H1 (cell line): ENCODE data around the gene YOD1. TPM values are rescaled to one million over a fixed set of nuclear protein-coding genes. Genes with fewer than 3 reads are reported as not detected.

Experiments
- CTCF ChIA-PET: fragments of 300-600 bp; sonication (Branson Sonifier 250); formaldehyde crosslinking; loops from one replicate; lab custom pipeline; 2021; ENCODE audit not compliant: partially characterized antibody; lab: Charles Lee
- POLR2A ChIA-PET: fragments of 300-600 bp; sonication (Branson Sonifier 250); formaldehyde crosslinking; loops from one replicate; lab custom pipeline; 2021; ENCODE audit warnings: inconsistent platforms; ENCODE audit not compliant: partially characterized antibody; lab: Charles Lee
- DNase-seq, 2 experiments: peaks; one replicate each; pipeline versions ENCODE4 v3.0.0 to v3.0.0-alpha.2; 2010 to 2022; ENCODE audit warnings: low spot score in 2 of 2, low read depth in 1 of 2, mixed read lengths in 1 of 2
- FAIRE-seq: peaks from 2 replicates; lab custom pipeline; 2011; peaks lifted over from hg19 to GRCh38; lab: Jason Lieb, UNC
- H2AFZ ChIP-seq: 2 replicates; pipeline ENCODE4 v1.8.1; 2012; ENCODE audit warnings: low read length, inconsistent platforms
- H2AK5ac ChIP-seq: 2 replicates; pipeline ENCODE4 v1.6.1; 2013; ENCODE audit warnings: low read depth, low read length
- H2BK120ac ChIP-seq: replicated peaks from 2 replicates; pipeline ENCODE3; 2013; ENCODE audit warnings: low read depth, low read length, inconsistent platforms
- H2BK12ac ChIP-seq: 2 replicates; pipeline ENCODE4 v1.6.1; 2013; ENCODE audit warnings: low read depth, low read length
- H2BK15ac ChIP-seq: 2 replicates; pipeline ENCODE4 v1.6.1; 2013; ENCODE audit warnings: low read length
- H2BK20ac ChIP-seq: 2 replicates; pipeline ENCODE4 v1.6.1; 2013; ENCODE audit warnings: low read length
- H2BK5ac ChIP-seq: 2 replicates; pipeline ENCODE4 v1.6.1; 2013; ENCODE audit warnings: low read depth, low read length
- H3K14ac ChIP-seq: 2 replicates; pipeline ENCODE4 v1.6.1; 2013; ENCODE audit warnings: inconsistent platforms; ENCODE audit not compliant: insufficient read length
- H3K18ac ChIP-seq: 2 replicates; pipeline ENCODE4 v1.6.1; 2013; ENCODE audit warnings: low read length; ENCODE audit errors: extremely low read depth
- H3K23ac ChIP-seq: 2 replicates; pipeline ENCODE4 v1.6.1; 2013; ENCODE audit warnings: inconsistent platforms; ENCODE audit not compliant: insufficient read length
- H3K23me2 ChIP-seq: 2 replicates; pipeline ENCODE4 v1.6.1; 2013; ENCODE audit warnings: low read depth, low read length
- H3K27ac ChIP-seq: 2 replicates; pipeline ENCODE4 v1.6.1; 2011; ENCODE audit warnings: low read depth, low read length, inconsistent platforms
- H3K27me3 ChIP-seq, 4 experiments: replicated peaks in 1 of 4; 1 replicate in 1 of 4; 2 replicates in 3 of 4; pipeline versions ENCODE4 v1.6.1 to v1.8.1; 2011 to 2013; ENCODE audit warnings: low read length in 3 of 4, mild to moderate bottlenecking in 3 of 4, inconsistent platforms in 2 of 4, mixed read lengths in 2 of 4, moderate library complexity in 1 of 4; ENCODE audit not compliant: control insufficient read depth in 3 of 4, insufficient read depth in 3 of 4; ENCODE audit errors: extremely low read depth in 1 of 4
- H3K36me3 ChIP-seq, 4 experiments: 2 replicates each; pipeline versions ENCODE4 v1.6.1 to v1.8.1; 2011 to 2013; ENCODE audit warnings: mild to moderate bottlenecking in 4 of 4, low read length in 3 of 4, moderate library complexity in 2 of 4, control low read depth in 1 of 4, inconsistent platforms in 1 of 4; ENCODE audit not compliant: insufficient read depth in 4 of 4, control insufficient read depth in 2 of 4
- H3K4ac ChIP-seq: replicated peaks from 2 replicates; pipeline ENCODE3; 2013; ENCODE audit warnings: low read length, low read depth, mixed read lengths, inconsistent platforms; ENCODE audit not compliant: insufficient read length
- H3K4me1 ChIP-seq, 4 experiments: replicated peaks in 1 of 4; 1 replicate in 1 of 4; 2 replicates in 3 of 4; pipeline versions ENCODE4 v1.6.1 to v1.8.1; 2011 to 2013; ENCODE audit warnings: low read length in 3 of 4, inconsistent platforms in 2 of 4, mixed read lengths in 1 of 4; ENCODE audit not compliant: insufficient read depth in 4 of 4, control insufficient read depth in 3 of 4
- H3K4me2 ChIP-seq, 2 experiments: 2 replicates each; pipeline versions ENCODE4 v1.6.1 to v1.8.1; 2011 to 2013; ENCODE audit warnings: low read depth in 2 of 2, low read length in 2 of 2, control low read depth in 1 of 2, inconsistent platforms in 1 of 2, mild to moderate bottlenecking in 1 of 2; ENCODE audit not compliant: insufficient read depth in 1 of 2
- H3K4me3 ChIP-seq, 4 experiments: fragments of 200-600, 300-600 bp in 1 of 4; sonication (generic), shearing (Covaris generic), sonication (Bioruptor Twin) in 1 of 4; 2 replicates each; pipeline versions ENCODE4 v1.5.1 to v1.8.1; 2011 to 2016; ENCODE audit warnings: low read length in 4 of 4, low read depth in 3 of 4, control low read depth in 2 of 4, inconsistent platforms in 2 of 4, mild to moderate bottlenecking in 2 of 4, mixed read lengths in 1 of 4, moderate library complexity in 1 of 4; ENCODE audit not compliant: insufficient read depth in 2 of 4; ENCODE audit errors: extremely low read depth in 1 of 4
- H3K56ac ChIP-seq: replicated peaks from 2 replicates; pipeline ENCODE3; 2013; ENCODE audit warnings: low read depth, mild to moderate bottlenecking, mixed read lengths, low read length, inconsistent platforms; ENCODE audit not compliant: insufficient read length
- H3K79me1 ChIP-seq: 2 replicates; pipeline ENCODE4 v1.6.1; 2013; ENCODE audit warnings: low read depth, low read length, control low read depth
- H3K79me2 ChIP-seq, 2 experiments: 2 replicates each; pipeline versions ENCODE4 v1.6.1 to v1.8.1; 2012 to 2013; ENCODE audit warnings: low read length in 2 of 2, mild to moderate bottlenecking in 2 of 2, inconsistent platforms in 1 of 2; ENCODE audit not compliant: insufficient read depth in 2 of 2, control insufficient read depth in 1 of 2
- H3K9ac ChIP-seq, 4 experiments: replicated peaks in 1 of 4; 1 replicate in 1 of 4; 2 replicates in 3 of 4; pipeline versions ENCODE4 v1.6.1 to v1.8.1; 2011 to 2013; ENCODE audit warnings: low read depth in 3 of 4, low read length in 3 of 4, control low read depth in 2 of 4, mild to moderate bottlenecking in 2 of 4, moderate library complexity in 2 of 4, inconsistent platforms in 1 of 4; ENCODE audit errors: extremely low read depth in 1 of 4
- H3K9me3 ChIP-seq, 2 experiments: 2 replicates each; pipeline versions ENCODE4 v1.6.1 to v1.8.1; 2012 to 2013; ENCODE audit warnings: mild to moderate bottlenecking in 2 of 2, moderate library complexity in 2 of 2, control low read depth in 1 of 2, inconsistent platforms in 1 of 2, low read depth in 1 of 2, low read length in 1 of 2, mixed read lengths in 1 of 2; ENCODE audit not compliant: insufficient read depth in 2 of 2
- H4K20me1 ChIP-seq, 2 experiments: replicated peaks in 1 of 2; 2 replicates each; pipeline versions ENCODE3 to v1.8.1; 2011 to 2013; ENCODE audit warnings: inconsistent platforms in 2 of 2, low read length in 2 of 2, mild to moderate bottlenecking in 1 of 2; ENCODE audit not compliant: insufficient read depth in 2 of 2, control insufficient read depth in 1 of 2
- H4K5ac ChIP-seq: 2 replicates; pipeline ENCODE4 v1.6.1; 2013; ENCODE audit warnings: low read length, low read depth, mixed read lengths, inconsistent platforms; ENCODE audit not compliant: insufficient read length
- H4K8ac ChIP-seq: 2 replicates; pipeline ENCODE4 v1.8.0; 2013; ENCODE audit warnings: mild to moderate bottlenecking, moderate library complexity, low read length, inconsistent platforms; ENCODE audit not compliant: insufficient read depth; ENCODE audit errors: extremely low read depth
- H4K91ac ChIP-seq: replicated peaks from 2 replicates; pipeline ENCODE3; 2013; ENCODE audit warnings: low read length, mixed read lengths, inconsistent platforms; ENCODE audit not compliant: insufficient read length
- CHD1 ChIP-seq: IDR thresholded peaks from 2 replicates; pipeline ENCODE4 v1.6.1; 2012; ENCODE audit warnings: low read depth, low read length, improper control_type of control experiment
- GTF2F1 ChIP-seq: IDR thresholded peaks from 2 replicates; pipeline ENCODE4 v1.6.1; 2012; ENCODE audit warnings: low read depth, low read length, improper control_type of control experiment, borderline replicate concordance
- HDAC6 ChIP-seq: IDR thresholded peaks from one replicate; pipeline ENCODE4 v1.7.1; 2012; ENCODE audit warnings: low read depth, mild to moderate bottlenecking, inconsistent platforms, low read length, moderate library complexity
- WGBS, 2 experiments: shearing (Covaris generic) in 1 of 2; methylation state at CpG; one replicate each; pipeline versions ENCODE4 v1.1.6 to v1.1.7; 2013 to 2015; ENCODE audit warnings: low lambda C conversion rate in 2 of 2, mixed read lengths in 2 of 2, inconsistent platforms in 1 of 2, low coverage in 1 of 2, missing lambda C conversion rate in 1 of 2; ENCODE audit not compliant: insufficient replicate concordance in 2 of 2, insufficient coverage in 1 of 2, insufficient read length in 1 of 2; ENCODE audit errors: extremely low coverage in 1 of 2, missing lambda C conversion rate in 1 of 2; 5-methylcytosine and 5-hydroxymethylcytosine counted together
- polyA plus RNA-seq, 7 experiments: library from polyadenylated mRNA; depleted of rRNA in 3 of 7; stranded (reverse) in 5 of 7; unstranded in 2 of 7; fragments of >200 nt in 5 of 7; fragments of 200-250 nt in 2 of 7; gene quantifications; 1 replicate in 5 of 7; 2 replicates in 1 of 7; 4 replicates in 1 of 7; pipeline versions ENCODE4 v1.2.1 to v1.2.3, GENCODE V29; 2011 to 2013; ENCODE audit warnings: missing spikeins in 2 of 7, mixed read lengths in 2 of 7
- total RNA-seq: library from RNA; stranded (reverse); fragmentation: NEBNext Ultra II Directional; extraction: Animal tissue kit (Norgen Biotek cat#: 25700); gene quantifications from 2 replicates; pipeline ENCODE4 v1.2.1, GENCODE V29; 2021

The YOD1 gene
- total and polyA plus RNA-seq, 2 of the 8 experiments (the other 6 are each of a cell fraction or from before 2014, with no cell fraction given) = 1.9 to 11.8 TPM

DNA sequence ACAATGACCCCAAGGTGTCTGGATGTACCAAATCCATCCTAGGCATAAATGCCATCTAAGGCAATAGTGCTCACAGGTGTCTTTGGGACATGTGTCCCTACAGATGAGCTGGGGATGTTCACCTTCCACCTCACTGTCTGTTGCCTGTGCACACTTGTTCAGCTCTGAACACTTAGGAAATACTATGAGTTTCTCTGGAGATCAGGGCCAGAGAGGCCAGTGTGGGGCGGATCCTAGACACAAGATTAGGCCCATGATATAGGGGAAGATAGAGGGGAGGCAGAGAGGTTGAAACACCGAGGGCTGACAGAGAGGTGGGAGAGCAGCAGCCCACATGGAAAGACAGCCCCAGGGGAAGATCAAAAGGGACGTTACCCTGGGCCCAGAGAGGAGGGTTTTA is 44.1 kb downstream of the YOD1 start:
- H2BK12ac ChIP-seq = no peak overlapping the region
- CTCF ChIA-PET = interaction anchor here (1.1 to 9.9 kb wide), 10 partner anchors 7 to 181 kb away, joined by 3 to 122 read pairs (median 10); partner anchors contain the start of gene C1orf116
- no peaks in the 10 kb centered on the region for H3K79me1 ChIP-seq
- no peaks in the 10 kb centered on the region for H3K36me3 ChIP-seq
- H2BK5ac ChIP-seq = no peak overlapping the region
- H3K27ac ChIP-seq = no peak overlapping the region
- no peaks in the 10 kb centered on the region for H3K9me3 ChIP-seq
- H3K9ac ChIP-seq = no peak overlapping the region
- H3K4me3 ChIP-seq = no peak overlapping the region
- no peaks in the 10 kb centered on the region for H4K20me1 ChIP-seq
- no peak overlapping the region for H2BK15ac ChIP-seq
- H3K23ac ChIP-seq = no peak overlapping the region
- no peak overlapping the region for H2AFZ ChIP-seq
- no peak overlapping the region for H3K4me2 ChIP-seq
- WGBS, 2 experiments = 76% methylated on average over 3 of the region's 3 CpGs; no CpG with 5 or more reads in 1 of the 2 experiments
- POLR2A ChIA-PET = no interaction called here
- H4K91ac ChIP-seq = no peak overlapping the region
- no peak overlapping the region for H2AK5ac ChIP-seq
- no peak overlapping the region for H4K8ac ChIP-seq
- H3K27me3 ChIP-seq = no peaks in the 10 kb centered on the region; a peak in 1 of 7 replicates
- no peak overlapping the region for H2BK120ac ChIP-seq
- H2BK20ac ChIP-seq = no peak overlapping the region
- no peak overlapping the region for H3K14ac ChIP-seq
- no peak overlapping the region for H3K18ac ChIP-seq
- 0 out of 7 replicates have a peak, but pooled peaks cover 0 to 2% (median 0%) of the 10 kb centered on the region in 4 experiments for H3K4me1 ChIP-seq
- H3K79me2 ChIP-seq = no peaks in the 10 kb centered on the region
- no peak overlapping the region for H4K5ac ChIP-seq
- FAIRE-seq (no peak), DNase-seq (no peak)
- H3K4ac ChIP-seq = no peak overlapping the region
- H3K56ac ChIP-seq = no peak overlapping the region
- no peaks in the 10 kb centered on the region for H3K23me2 ChIP-seq
- TF ChIP-seq HDAC6 (no peak), CHD1 (no peak), GTF2F1 (no peak)
